ENCODE results near the gene ST6GAL1. TPM values are rescaled to one million over a fixed set of nuclear protein-coding genes. Genes with fewer than 3 reads are reported as not detected.
"Not testable (repeated sequence)": the region's sequence is repeated elsewhere in the genome, so short reads cannot be mapped to it uniquely, and the experiment has no call there.

ST6GAL1 gene
- total RNA-seq, 1 experiment from 2014 or later, result 5.6 TPM

DNA sequence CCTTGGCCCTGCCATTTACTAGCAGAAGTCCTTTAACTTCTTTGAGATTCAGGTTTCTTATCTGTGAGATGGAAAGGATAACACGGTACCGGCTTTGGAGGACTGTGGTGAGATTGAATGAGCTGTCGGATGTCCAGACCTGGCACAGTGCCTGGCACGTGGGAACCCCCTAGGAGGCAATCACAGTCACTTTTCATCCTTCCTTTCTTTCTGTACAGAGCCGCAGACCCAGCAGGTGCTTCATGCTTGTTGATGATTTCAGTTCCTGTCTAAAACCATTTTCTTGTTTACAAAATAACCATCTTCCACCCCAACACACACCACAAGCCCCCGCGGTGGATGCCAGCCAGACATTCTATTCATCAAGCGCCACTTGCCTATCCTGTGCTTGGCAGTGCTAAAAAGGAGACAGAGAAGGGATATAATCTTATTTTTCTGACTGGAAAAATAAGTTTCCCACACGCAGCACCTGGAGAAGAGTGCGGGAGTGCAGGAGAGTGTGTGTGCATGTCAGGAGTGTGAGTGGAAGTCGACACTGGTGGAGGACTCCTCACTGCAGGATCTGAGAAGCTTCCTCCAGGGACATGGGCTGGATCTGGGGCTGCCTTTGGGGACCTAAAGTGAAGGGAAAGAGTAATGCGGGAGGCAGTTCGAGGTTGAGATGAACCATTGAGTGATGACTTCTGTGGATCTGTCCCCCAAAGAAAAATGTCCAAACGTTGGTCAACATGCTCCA lies 85.7 kb downstream of the ST6GAL1 start:
- H3K36me3 ChIP-seq, result no peaks in the 10 kb centered on the region
- DNase-seq, result no peak
- no peaks in the 10 kb centered on the region for H3K27me3 ChIP-seq
- no peaks in the 10 kb centered on the region for H3K9me3 ChIP-seq
- no peak overlapping the region for H3K4me3 ChIP-seq

DNA sequence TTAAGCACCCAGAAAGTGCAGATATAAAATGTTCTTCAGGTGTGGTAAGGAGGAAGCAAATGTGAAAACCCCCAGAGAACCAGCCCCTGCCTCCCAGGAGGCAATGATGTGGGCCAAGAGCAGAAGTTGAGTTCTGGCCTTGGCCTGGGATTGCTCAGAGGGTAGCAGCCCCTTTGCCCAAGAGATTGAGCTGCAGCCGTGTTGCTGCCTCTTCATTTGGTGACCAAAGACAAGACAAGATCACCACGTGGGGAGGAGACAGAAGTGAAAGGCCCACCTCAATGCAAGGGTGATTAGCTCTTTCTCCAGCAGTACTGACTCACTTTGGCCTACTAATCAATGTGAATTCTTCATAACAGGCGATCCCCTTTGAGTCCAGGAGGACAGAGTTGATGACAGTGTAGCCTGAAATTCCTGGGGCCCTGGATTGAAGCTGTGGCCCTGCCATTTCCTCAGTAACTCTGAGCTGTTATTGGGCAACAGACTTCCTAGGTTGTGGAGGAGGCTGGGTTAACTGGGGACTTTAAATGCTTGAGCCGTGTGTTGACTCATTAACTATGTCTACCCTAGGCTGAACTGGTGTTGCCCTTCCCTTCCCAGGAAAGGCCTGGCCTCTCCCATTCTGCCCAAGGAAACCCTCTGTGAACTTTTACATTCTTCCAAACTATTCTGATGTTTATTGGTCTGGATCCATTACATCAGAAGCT lies 86.5 kb downstream of the ST6GAL1 start:
- no peaks in the 10 kb centered on the region for H3K27me3 ChIP-seq
- no peak overlapping the region for H3K4me3 ChIP-seq
- H3K9me3 ChIP-seq, result no peaks in the 10 kb centered on the region
- H3K36me3 ChIP-seq, result no peaks in the 10 kb centered on the region
- DNase-seq, result no peak

DNA sequence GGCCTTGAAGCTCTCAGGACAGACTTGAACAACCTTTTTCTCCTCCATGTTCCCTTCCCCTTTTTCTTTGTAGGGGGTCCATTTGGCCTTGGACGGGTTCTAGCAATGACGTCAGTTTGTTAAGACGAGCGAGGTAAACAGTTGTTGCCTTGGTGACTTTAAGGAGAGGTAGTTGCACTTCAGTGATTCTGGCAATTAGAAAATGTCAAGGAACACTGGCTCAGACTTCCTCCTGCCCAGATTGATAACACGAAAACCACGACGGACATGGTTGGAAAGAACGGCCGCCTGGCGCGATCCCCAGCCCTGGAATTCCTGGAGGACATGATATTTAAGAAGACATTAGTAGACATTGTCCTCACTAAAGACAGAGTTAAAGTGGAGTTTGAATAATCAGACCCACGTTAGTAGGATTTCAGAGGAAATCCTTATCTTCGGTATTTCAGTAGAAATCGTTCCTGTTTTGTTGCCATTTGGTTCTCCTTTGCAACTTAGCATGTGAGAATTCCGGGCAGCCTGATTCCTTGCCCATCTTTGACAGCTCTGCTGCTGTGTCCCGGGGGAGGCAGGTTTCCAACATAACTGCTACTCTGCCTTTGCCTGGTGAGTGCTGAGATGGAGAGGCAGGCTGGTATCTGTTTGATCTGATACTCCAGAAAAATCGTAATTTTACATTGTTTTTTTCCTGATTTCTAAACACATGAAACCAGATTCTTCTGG lies 87.3 kb downstream of the ST6GAL1 start:
- no peaks in the 10 kb centered on the region for H3K9me3 ChIP-seq
- H3K4me3 ChIP-seq, result no peak overlapping the region
- H3K36me3 ChIP-seq, result no peaks in the 10 kb centered on the region
- DNase-seq, result no peak
- H3K27me3 ChIP-seq, result no peaks in the 10 kb centered on the region

DNA sequence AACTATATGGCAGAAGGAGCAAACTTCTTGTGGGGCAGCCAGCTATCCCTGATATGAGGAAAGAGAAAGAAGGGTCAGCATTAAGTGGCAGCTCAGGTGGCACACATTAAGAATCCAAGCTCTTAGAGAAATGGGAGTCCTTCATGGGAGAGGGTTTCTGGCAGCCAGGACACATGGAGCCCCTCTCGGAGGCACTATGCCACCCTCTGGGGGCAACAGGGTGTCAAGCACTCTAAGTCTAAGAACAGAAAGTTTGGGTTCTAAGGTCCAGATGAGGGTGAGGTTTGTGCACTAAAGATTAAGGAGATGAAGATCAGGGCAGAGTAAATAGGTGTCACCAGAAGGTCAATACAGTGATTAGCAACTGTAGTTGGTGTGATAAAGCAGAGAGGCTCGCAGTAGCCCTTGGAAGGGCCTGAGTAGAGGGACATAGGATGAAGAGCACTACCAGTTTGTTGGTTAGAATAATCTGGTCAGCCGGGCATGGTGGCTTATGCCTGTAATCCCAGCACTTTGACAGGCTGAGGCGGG lies 89.3 kb downstream of the ST6GAL1 start:
- Histone ChIP-seq H3K9me3 (no peaks in the 10 kb centered on the region), H3K27me3 (no peaks in the 10 kb centered on the region), H3K4me3 (no peak overlapping the region), H3K36me3 (no peaks in the 10 kb centered on the region)
- DNase-seq, result no peak

DNA sequence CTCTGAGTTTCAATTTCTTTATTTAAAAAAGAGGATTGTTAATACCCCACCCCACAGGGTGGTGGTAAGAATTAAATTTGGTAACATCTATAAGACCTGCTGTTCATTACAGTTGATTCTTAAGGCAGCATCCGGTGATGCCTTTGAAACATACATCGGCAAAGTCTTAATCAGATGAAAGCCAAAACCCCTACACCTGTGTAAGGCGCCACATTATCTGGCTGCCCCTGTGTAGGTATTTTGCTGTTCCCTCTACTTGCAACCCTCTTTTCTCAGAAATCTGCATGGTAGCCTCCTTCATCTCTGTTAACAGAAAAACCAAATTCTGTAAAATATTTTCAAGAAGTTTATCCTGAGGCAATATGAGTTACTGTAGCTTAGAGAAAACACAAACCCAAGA lies 90.0 kb downstream of the ST6GAL1 start:
- H3K4me3 ChIP-seq, result no peak overlapping the region
- H3K27me3 ChIP-seq, result no peaks in the 10 kb centered on the region
- no peaks in the 10 kb centered on the region for H3K36me3 ChIP-seq
- DNase-seq, result no peak
- H3K9me3 ChIP-seq, result no peaks in the 10 kb centered on the region

DNA sequence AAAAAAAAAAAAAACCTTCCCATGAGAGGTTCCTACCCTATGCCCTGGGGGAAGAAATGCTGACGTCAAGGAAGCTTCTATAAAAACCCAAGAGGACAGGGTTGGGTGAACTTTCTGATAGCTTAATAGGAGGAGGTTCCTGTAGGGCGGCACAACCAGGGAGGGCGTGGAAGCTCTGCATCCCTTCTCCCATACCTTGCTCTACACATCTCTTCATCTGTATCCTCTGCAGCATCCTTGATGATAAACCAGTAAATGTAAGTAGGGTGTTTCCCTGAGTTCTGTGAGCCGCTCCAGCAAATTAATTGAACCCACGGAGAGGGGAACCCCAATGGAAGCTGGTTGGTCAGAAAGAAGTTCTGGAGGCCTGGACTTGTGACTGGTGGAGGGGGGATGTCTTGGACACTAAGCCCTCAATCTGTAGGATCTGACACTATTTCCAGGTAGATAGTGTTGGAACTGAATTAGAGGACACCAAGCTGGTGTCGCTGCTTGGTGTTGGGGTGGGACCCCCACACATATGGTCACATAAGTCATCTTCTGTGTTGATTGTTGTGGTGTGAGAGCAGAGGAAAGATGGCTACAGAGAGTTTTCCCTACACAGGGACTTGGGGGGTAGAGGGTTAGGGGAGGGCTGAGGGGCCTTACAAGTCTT lies 91.5 kb downstream of the ST6GAL1 start:
- no peak for DNase-seq
- Histone ChIP-seq H3K9me3 (no peaks in the 10 kb centered on the region), H3K4me3 (no peak overlapping the region), H3K36me3 (no peaks in the 10 kb centered on the region), H3K27me3 (no peaks in the 10 kb centered on the region)

DNA sequence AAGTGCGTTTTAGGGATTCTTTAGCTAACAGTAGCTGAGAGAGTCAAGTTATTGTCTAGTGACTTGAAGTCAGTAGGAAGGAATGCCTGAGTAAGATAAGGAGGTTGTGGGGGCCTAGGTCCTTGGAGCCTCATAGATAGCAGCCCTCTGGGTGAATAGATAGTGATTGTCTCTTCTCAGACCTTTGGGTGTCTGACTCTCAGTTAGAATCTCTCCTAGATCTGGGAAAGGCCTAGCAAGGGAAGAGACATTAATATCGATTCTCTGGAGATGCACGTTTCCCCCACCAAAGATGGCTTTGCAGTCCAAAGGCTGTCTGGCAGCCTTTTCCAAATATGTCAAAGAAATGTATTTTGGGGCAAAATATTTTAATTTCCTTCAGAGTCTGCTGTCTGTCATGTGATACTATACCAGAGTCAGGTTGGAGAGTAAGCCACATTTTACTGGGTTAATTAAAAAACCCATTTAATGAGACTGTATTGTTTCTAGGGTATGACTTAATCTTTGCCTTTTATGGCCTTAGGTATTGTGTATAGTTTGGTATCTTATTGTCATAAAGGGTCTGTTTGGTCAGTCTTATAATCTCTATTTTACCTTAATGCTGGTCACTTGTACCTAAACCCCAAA lies 92.2 kb downstream of the ST6GAL1 start:
- H3K4me3 ChIP-seq, result no peak overlapping the region
- no peaks in the 10 kb centered on the region for H3K27me3 ChIP-seq
- H3K36me3 ChIP-seq, result no peaks in the 10 kb centered on the region
- no peaks in the 10 kb centered on the region for H3K9me3 ChIP-seq
- no peak for DNase-seq

DNA sequence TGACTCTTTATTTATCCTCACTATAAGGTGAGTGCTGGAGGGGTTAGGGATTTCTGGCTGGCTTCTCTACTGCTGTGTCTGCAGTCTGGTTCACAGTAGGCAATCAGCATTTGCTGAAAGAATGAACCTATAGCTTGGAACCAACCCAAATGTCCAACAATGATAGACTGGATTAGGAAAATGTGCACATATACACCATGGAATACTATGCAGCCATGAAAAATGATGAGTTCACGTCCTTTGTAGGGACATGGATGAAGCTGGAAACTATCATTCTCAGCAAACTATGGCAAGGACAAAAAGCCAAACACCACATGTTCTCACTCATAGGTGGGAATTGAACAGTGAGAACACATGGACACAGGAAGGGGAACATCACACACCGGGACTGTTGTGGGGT lies 93.0 kb downstream of the ST6GAL1 start:
- H3K4me3 ChIP-seq, H3K36me3 ChIP-seq, DNase-seq, H3K9me3 ChIP-seq, H3K27me3 ChIP-seq: not testable (repeated sequence)

DNA sequence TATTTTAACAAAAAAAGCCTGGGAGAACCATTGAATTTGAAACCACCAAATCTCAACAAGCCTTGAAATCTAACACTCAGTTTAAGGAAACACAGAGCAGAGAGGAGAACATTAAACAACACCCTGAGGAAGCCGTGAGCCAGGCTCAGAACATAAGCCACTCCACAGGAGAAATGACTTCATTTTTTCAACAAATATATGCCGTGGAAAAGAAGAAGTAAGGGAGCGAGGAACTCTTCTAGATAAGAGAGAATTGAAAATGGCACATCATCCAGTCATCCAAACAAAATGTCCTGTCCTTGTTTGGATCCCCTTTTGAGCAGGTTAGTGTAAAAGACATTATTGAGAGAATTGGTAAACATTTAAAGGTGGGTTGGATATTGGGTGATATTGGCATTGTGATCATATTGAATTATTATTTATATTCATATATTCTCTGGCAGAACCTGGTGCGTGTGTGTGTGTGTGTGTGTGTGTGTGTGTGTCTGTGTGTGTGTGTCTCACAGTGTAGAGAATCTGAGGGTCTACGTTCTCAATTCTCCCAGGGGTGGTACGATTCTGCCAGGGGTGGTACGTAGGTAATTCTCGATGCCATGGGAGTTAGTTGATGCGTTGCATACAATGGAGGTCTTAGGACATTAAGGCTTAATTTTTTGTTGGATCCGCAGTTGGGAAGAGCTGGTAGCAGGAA lies 94.4 kb downstream of the ST6GAL1 start:
- DNase-seq, result no peak
- no peaks in the 10 kb centered on the region for H3K36me3 ChIP-seq
- no peak overlapping the region for H3K4me3 ChIP-seq
- no peaks in the 10 kb centered on the region for H3K27me3 ChIP-seq
- no peaks in the 10 kb centered on the region for H3K9me3 ChIP-seq

DNA sequence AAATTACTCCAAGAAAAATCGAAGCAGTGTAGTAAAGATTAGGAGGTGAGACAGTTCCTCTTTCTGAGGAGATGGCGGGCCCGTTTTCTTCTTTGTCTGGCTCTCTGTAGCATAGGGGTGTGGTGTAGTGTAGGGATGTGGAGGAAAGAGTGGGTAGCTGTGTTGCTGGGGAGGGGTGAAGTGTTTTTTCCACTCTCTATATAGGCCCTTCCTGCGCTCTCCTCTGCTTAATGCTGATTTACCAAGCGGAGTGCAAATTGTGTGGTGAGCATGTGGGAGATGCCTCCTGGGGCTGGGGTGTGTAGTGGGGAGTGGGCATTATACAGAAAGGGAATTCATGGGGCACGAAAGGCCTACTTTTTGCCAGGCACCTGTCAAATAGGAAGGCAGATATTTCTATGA lies 94.9 kb downstream of the ST6GAL1 start:
- H3K27me3 ChIP-seq, result no peaks in the 10 kb centered on the region
- H3K4me3 ChIP-seq, result no peak overlapping the region
- H3K36me3 ChIP-seq, result no peaks in the 10 kb centered on the region
- DNase-seq, result no peak
- no peaks in the 10 kb centered on the region for H3K9me3 ChIP-seq

DNA sequence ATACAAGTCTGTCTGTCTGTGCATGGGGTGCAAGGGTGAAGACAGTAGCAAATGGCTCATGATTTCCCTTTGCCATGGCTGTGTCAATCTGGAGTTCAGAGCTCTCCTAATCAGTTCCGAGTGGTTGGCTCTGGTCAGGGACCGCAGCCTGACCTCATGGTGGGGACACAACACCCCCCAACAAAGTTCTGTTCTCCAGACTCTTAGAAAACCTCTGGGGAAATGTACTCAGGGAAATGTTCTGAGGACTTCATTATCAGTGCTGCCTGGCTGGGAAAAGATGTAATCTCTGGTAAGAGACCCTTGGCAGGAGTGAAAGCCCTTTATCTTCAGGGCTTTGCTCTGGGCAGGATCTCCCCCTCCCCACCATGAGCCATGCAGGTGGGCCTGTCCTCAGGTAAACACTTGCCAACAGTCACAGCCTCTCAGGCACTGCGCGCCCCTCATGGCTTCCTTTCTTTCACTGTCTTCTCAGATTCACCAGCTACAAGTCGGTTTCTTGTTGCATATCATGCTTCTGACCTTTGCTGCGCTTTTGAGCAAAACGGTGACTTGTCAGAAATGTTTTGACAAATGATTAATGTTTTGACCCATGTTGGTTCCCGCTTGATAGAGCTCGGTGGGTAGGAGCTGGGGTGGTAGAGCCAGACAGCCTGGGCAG lies 95.5 kb downstream of the ST6GAL1 start:
- Histone ChIP-seq H3K4me3 (no peak overlapping the region), H3K36me3 (no peaks in the 10 kb centered on the region), H3K27me3 (no peaks in the 10 kb centered on the region), H3K9me3 (no peaks in the 10 kb centered on the region)
- DNase-seq, result no peak

DNA sequence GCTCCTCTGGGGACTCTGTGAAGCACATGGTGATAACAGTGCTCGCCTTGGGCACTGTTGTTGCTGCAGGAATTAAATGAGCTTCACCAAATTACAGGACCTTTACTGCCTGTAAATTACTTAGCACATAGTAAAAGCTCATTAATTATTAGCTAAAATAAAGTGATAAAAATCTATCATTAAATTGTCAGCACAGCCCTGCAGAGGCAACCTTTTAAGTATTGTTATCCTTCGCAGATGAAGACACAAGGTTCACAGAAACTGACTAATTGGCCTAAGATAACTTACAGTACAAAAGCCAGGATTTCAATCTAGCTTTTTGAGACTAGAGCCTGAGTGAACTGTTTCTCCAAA lies 96.0 kb downstream of the ST6GAL1 start:
- Histone ChIP-seq H3K4me3 (no peak overlapping the region), H3K27me3 (no peaks in the 10 kb centered on the region), H3K9me3 (no peaks in the 10 kb centered on the region), H3K36me3 (no peaks in the 10 kb centered on the region)
- no peak for DNase-seq

DNA sequence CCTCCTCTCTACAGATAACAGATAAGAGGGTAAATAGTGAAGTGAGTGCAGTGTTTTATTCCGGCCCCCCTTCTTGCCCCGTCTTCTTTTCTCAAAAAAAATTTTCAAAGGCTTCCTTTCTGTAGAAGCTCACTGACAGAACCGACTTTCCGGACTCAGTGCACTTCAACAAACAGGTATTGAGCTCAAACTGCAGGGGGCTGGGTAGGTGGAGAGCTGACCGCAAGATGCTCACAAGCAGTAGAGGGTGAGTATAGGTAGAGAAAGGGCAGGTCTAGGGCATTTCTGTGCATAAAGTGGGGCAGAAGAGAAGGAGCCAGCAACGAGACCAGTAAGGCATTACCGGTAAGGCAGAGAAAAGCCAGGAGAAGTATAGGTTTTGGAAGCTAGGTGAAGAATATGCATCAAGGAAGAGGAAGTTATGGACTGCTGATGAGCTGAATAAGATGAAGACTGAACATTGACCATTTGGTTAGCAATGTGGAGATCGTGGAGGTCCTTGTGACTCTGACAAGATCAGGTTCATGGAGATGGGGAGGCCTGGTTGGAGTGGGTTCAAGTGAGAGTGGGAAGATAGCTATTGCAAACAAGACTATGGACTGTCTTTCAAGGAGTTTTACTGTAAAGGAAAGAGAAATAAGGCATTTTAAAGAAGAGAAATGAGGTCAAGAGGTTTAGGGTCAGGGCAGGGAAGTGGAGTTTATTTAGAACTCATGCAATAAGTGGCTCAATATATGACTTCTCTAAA lies 97.4 kb downstream of the ST6GAL1 start:
- no peaks in the 10 kb centered on the region for H3K9me3 ChIP-seq
- DNase-seq, result no peak
- H3K27me3 ChIP-seq, result no peaks in the 10 kb centered on the region
- H3K4me3 ChIP-seq, result no peak overlapping the region
- no peaks in the 10 kb centered on the region for H3K36me3 ChIP-seq

DNA sequence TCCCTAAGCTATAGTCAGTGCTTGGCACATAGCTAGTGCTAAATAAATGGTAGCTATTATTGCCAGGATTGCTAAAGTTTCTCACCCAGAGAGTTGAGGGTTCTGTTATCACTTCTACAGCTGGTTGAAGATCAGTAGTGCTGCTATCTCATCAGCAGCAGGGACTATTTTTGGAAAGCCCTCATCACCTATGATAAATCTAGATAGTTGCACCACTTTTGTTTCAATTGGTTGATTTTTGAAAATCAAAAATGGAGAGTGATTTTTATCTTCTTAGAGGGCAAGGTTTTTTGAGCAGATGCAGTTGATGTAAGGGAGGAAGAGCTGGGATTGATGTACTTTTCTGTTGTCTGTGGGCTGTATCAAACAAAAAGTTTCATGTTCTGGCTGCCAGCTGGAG lies 101.6 kb downstream of the ST6GAL1 start:
- no peak overlapping the region for H3K4me3 ChIP-seq
- H3K27me3 ChIP-seq, result no peaks in the 10 kb centered on the region
- H3K9me3 ChIP-seq, result peaks cover 6% of the 10 kb centered on the region
- H3K36me3 ChIP-seq, result no peaks in the 10 kb centered on the region
- no peak for DNase-seq

DNA sequence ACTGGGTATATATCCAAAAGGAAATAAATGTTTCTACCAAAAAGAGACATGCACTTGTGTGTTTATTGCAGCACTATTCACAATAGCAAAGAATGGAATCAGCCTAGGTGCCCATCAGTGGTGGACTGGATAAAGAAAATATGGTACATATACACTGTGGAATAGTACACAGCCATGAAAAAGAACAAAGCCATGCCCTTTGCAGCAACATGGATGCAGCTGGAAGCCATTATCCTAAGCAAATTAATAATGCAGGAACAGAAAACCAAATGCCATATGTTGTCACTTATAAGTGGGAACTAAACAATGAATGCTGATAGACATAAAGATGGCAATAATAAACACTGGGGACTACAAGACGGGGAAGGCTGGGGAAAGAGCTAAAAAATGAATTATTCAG lies 106.1 kb downstream of the ST6GAL1 start:
- DNase-seq, result no peak
- Histone ChIP-seq H3K9me3 (peaks cover 6% of the 10 kb centered on the region), H3K4me3 (no peak overlapping the region), H3K36me3 (no peaks in the 10 kb centered on the region), H3K27me3 (no peaks in the 10 kb centered on the region)
